ENCODE measurements around the gene PIP5K1A. TPM values are rescaled to one million over a fixed set of nuclear protein-coding genes. Genes with fewer than 3 reads are reported as not detected.
A peak's percentile ranks its signal among the peaks of the same experiment; 100 is the strongest.
"Not testable (repeated sequence)": the region's sequence is repeated elsewhere in the genome, so short reads cannot be mapped to it uniquely, and the experiment has no call there.

PIP5K1A gene
- total RNA-seq, 4 donors from 2014 or later = 66.8 to 240 (median 92.6) TPM

DNA sequence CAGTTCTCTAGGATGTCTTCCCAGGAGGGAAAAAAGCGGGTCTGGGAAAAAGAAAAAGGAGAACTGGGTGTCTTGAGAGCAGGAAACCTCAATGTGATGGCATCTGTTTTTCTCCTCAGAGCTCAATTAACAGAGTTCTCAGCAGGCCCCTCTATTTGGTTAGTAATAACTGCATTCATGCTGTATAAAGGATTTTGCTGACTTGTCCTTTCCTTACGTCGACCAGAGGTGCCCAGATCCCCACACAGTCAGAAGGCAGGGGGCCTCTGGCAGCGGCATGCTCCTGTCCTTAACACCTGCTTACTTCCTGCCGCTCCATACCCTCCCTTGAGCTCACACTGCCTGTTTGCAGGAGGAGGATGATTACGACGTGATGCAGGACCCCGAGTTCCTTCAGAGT lies 68.5 kb downstream of the PIP5K1A start:
- Histone ChIP-seq H3K4me1 (no peaks in the 10 kb centered on the region), H3K4me3 (no peak overlapping the region), H3K36me3 (no peaks in the 10 kb centered on the region), H3K27me3 (no peaks in the 10 kb centered on the region), H3K9me3 (no peaks in the 10 kb centered on the region), H3K27ac (no peak overlapping the region)
- intact Hi-C loops (cut with DNase I; ENCODE audit: low total_unique reads) = no loop called here
- no peak for DNase-seq
- no peak for TF ChIP-seq POLR2A (IDR thresholded peaks at IDR 0.05)

DNA sequence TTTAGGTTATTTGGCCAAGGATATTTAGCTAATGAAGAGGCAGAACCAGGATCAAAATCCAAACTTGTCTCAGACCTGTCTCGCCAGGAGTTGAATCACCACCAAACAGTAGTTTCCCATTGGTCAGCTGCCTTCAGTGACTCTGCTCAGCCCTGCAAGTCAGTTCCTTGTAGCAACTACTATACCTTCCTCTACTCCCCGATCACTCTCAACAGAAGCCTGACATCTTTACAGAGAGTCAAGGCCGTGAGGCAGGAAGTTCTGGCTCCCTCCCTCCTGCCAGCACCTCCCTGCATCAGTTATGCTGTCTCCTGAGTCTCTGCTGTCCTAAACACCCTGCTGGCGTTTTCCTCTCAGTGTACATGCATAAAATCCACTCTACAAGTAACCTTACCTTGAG lies 69.4 kb downstream of the PIP5K1A start:
- Histone ChIP-seq H3K27ac (no peak overlapping the region), H3K9me3 (no peaks in the 10 kb centered on the region), H3K4me1 (no peaks in the 10 kb centered on the region), H3K27me3 (no peaks in the 10 kb centered on the region), H3K4me3 (no peak overlapping the region), H3K36me3 (no peaks in the 10 kb centered on the region)
- no peak for DNase-seq
- TF ChIP-seq POLR2A (IDR thresholded peaks at IDR 0.05) (no peak), CTCF (IDR thresholded peaks at IDR 0.05) (no peak)
- intact Hi-C loops (cut with DNase I; ENCODE audit: low total_unique reads) = no loop called here

GRCh38 chr1:151273924-151274466 lies 75.6 kb downstream of the PIP5K1A start:
- no peaks in the 10 kb centered on the region for H3K36me3 ChIP-seq
- no peak overlapping the region for H3K4me3 ChIP-seq
- no peak for DNase-seq
- no peaks in the 10 kb centered on the region for H3K9me3 ChIP-seq
- H3K27ac ChIP-seq = no peak overlapping the region
- TF ChIP-seq POLR2A (IDR thresholded peaks at IDR 0.05) = no peak
- no peak for TF ChIP-seq CTCF (IDR thresholded peaks at IDR 0.05)
- no peaks in the 10 kb centered on the region for H3K27me3 ChIP-seq
- no peaks in the 10 kb centered on the region for H3K4me1 ChIP-seq
- intact Hi-C loops (cut with DNase I; ENCODE audit: low total_unique reads) = no loop called here

DNA sequence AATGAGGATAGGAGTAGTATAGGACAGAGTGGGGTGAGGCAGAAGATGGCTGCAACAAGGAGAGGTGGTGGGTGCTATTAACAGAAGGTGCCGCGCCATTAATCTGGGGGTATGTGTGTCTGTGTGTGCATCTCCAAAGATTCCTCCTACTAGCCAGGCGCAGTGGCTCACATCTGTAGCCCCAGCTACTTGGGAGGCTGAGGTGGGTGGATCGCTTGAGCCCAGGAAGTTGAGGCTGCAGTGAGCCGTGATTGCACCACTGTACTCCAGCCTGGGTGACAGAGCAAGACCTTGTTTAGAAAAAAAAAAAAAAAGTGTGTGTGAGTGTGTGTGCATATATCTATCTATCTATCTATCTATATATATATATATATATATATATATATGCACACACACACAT lies 77.0 kb downstream of the PIP5K1A start:
- H3K4me1 ChIP-seq; H3K27ac ChIP-seq; H3K4me3 ChIP-seq; H3K9me3 ChIP-seq; DNase-seq; H3K27me3 ChIP-seq; intact Hi-C loops (cut with DNase I; ENCODE audit: low total_unique reads); H3K36me3 ChIP-seq: not testable (repeated sequence)

GRCh38 chr1:151277249-151277648 lies 78.9 kb downstream of the PIP5K1A start:
- no peak overlapping the region for H3K4me3 ChIP-seq
- intact Hi-C loops (cut with DNase I; ENCODE audit: low total_unique reads) = no loop called here
- H3K27ac ChIP-seq = no peak overlapping the region
- peaks cover 0 to 4% of the 10 kb centered on the region in 2 donors for H3K4me1 ChIP-seq
- no peaks in the 10 kb centered on the region for H3K27me3 ChIP-seq
- H3K36me3 ChIP-seq = no peaks in the 10 kb centered on the region
- H3K9me3 ChIP-seq = no peaks in the 10 kb centered on the region
- TF ChIP-seq CTCF (IDR thresholded peaks at IDR 0.05) (no peak), POLR2A (IDR thresholded peaks at IDR 0.05) (no peak)
- DNase-seq = no peak

GRCh38 chr1:151281225-151281968 lies 83.0 kb downstream of the PIP5K1A start:
- intact Hi-C loops (cut with DNase I; ENCODE audit: low total_unique reads) = no loop called here
- TF ChIP-seq POLR2A (IDR thresholded peaks at IDR 0.05) (peak; percentile 51 to 84), CTCF (IDR thresholded peaks at IDR 0.05) (peak; percentile 35 to 58 (median 48))
- H3K27ac ChIP-seq = peak overlapping the region; percentile 97 to 100
- peak; percentile 97 to 98 for DNase-seq
- peak overlapping the region; percentile 64 to 71 for H3K4me3 ChIP-seq
- no peaks in the 10 kb centered on the region for H3K27me3 ChIP-seq
- no peaks in the 10 kb centered on the region for H3K36me3 ChIP-seq
- no peaks in the 10 kb centered on the region for H3K9me3 ChIP-seq
- H3K4me1 ChIP-seq = peaks cover 0 to 15% of the 10 kb centered on the region in 2 donors

Data from uterus (tissue), 4 donors.